Measurements from ENCODE around the gene PIGU. TPM values are rescaled to one million over a fixed set of nuclear protein-coding genes. Genes with fewer than 3 reads are reported as not detected.

PIGU gene
- total and polyA plus RNA-seq, 8 donors = 4.1 to 20.4 (median 7.9) TPM

DNA sequence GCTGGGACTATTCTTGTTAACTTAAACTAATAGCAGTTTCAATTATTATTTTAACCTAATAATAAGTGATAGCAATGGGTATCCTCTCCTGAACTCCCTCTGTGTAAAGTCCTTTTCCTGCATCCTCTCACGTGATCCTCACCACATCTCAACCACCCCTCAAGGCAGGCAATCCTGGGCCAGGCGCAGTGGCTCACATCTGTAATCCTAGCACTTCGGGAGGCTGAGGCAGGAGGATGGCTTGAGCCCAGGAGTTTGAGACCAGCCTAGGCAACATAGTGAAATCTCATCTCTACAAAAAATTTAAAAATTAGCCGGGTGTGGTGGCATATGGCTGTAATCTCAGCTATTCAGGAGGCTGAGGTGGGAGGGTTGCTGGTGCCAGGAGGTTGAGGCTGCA is 94.7 kb downstream of the PIGU start:
- FAIRE-seq (no peak), DNase-seq (no peak), ATAC-seq (no peak)
- Histone ChIP-seq H3K4me1 (no peaks in the 10 kb centered on the region), H3K9me3 (no peaks in the 10 kb centered on the region), H3K27ac (no peak overlapping the region), H3K4me3 (no peak overlapping the region), H3K27me3 (no peaks in the 10 kb centered on the region), H3K36me3 (peaks cover 0 to 4% (median 4%) of the 10 kb centered on the region in 3 donors)
- WGBS, 2 donors = 88 to 89% methylated on average over 4 of the region's 4 CpGs
- intact Hi-C loops (cut with DNase I) = no loop called here
- TF ChIP-seq, protein P1, sequence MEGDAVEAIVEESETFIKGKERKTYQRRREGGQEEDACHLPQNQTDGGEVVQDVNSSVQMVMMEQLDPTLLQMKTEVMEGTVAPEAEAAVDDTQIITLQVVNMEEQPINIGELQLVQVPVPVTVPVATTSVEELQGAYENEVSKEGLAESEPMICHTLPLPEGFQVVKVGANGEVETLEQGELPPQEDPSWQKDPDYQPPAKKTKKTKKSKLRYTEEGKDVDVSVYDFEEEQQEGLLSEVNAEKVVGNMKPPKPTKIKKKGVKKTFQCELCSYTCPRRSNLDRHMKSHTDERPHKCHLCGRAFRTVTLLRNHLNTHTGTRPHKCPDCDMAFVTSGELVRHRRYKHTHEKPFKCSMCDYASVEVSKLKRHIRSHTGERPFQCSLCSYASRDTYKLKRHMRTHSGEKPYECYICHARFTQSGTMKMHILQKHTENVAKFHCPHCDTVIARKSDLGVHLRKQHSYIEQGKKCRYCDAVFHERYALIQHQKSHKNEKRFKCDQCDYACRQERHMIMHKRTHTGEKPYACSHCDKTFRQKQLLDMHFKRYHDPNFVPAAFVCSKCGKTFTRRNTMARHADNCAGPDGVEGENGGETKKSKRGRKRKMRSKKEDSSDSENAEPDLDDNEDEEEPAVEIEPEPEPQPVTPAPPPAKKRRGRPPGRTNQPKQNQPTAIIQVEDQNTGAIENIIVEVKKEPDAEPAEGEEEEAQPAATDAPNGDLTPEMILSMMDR (IDR thresholded peaks at IDR 0.05) = no peak

- no peak for FAIRE-seq
- DNase-seq = no peak
- WGBS, 2 donors = 92 to 93% methylated on average over 11 of the region's 11 CpGs
- Histone ChIP-seq H3K9me3 (no peaks in the 10 kb centered on the region), H3K27me3 (no peaks in the 10 kb centered on the region), H3K4me3 (no peak overlapping the region), H3K36me3 (peaks cover 0 to 4% (median 4%) of the 10 kb centered on the region in 3 donors), H3K27ac (no peak overlapping the region), H3K4me1 (no peaks in the 10 kb centered on the region)
- peak in 2 of 4 donors; percentile 25 to 35 for ATAC-seq
- intact Hi-C loops (cut with DNase I) = no loop called here
- TF ChIP-seq, protein P1 (IDR thresholded peaks at IDR 0.05) = no peak
Observed at GRCh38 chr20:34581341-34582184, 95.3 kb downstream of the PIGU start.

DNA sequence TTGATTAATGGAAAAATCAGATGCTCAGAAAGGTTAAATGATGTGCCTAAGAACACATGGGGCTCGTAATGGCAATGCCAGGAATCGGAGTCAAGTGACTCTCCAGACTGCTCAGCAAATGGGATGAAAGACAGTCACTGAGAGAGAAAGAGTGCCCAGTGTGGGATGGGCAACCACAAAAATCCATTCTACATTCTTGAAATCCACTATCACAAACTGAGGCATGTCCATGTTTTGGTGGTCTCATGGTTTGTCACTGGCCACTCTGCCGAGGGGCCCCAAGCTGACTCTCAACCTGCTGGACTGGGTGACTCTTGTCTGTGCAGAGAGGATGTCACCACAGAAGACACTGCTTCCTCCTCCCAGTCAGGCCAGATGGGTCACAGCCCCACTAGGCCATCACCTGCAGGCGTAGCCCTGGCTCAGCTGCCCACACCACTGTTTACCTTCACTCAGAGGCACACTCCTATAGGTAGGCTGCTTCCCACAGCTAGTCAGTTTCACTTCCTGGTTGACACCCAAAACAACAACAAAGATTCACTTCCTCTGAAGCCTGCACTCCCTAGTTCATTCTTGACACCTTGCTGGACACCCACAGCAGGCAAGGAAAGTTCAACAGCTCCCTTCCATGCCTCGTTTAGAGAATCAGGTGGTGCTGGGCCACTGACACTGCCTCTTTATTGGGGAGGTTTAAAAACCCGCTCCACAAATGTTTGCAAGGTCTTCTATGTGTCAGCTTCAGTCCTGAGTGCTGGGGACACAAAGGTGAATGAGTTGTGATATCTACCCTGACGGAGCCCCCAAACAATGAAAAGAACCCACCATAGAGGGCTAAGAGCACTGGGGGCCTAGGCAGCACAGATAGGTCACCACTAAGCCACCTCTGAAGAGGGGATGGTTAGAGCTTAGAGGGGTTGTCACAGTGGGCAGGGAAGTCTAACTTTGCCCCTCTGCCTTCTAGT is 96.6 kb downstream of the PIGU start:
- Histone ChIP-seq H3K36me3 (peaks cover 0 to 4% (median 4%) of the 10 kb centered on the region in 3 donors), H3K4me1 (no peaks in the 10 kb centered on the region), H3K9me3 (no peaks in the 10 kb centered on the region), H3K27ac (no peak overlapping the region), H3K27me3 (no peaks in the 10 kb centered on the region), H3K4me3 (no peak overlapping the region)
- WGBS, 2 donors = 88 to 91% methylated on average over 7 of the region's 7 CpGs
- intact Hi-C loops (cut with DNase I) = no loop called here
- DNase-seq = no peak
- no peak for FAIRE-seq
- TF ChIP-seq, protein P1 (IDR thresholded peaks at IDR 0.05) = no peak
- ATAC-seq = peak in 2 of 4 donors; percentile 33 to 42

- peak in 3 of 4 donors; percentile 74 to 84 (median 83) for ATAC-seq
- peak; percentile 53 for FAIRE-seq
- H3K4me3 ChIP-seq = no peak overlapping the region
- H3K27me3 ChIP-seq = no peaks in the 10 kb centered on the region
- intact Hi-C loops (cut with DNase I) = no loop called here
- H3K36me3 ChIP-seq = no peaks in the 10 kb centered on the region
- DNase-seq = no peak
- H3K4me1 ChIP-seq = no peaks in the 10 kb centered on the region
- H3K9me3 ChIP-seq = no peaks in the 10 kb centered on the region
- H3K27ac ChIP-seq = no peak overlapping the region
- WGBS, 2 donors = 79 to 82% methylated on average over 11 of the region's 11 CpGs
- TF ChIP-seq, protein P1 (IDR thresholded peaks at IDR 0.05) = no peak
Observed at GRCh38 chr20:34579191-34579978, 97.5 kb downstream of the PIGU start.

Measured in pancreas (tissue), 10 donors.